ENCODE measurements around the gene LRRC51.
"Not testable (repeated sequence)": the region's sequence is repeated elsewhere in the genome, so short reads cannot be mapped to it uniquely, and the experiment has no call there.

LRRC51 gene

GRCh38 chr11:72141066-72141465 lies 60.4 kb downstream of the LRRC51 start:
- DNase-seq = no peak

- DNase-seq = not testable (repeated sequence)
Measured at GRCh38 chr11:72142086-72142485, 61.4 kb downstream of the LRRC51 start.

- not testable (repeated sequence) for DNase-seq
Measured at GRCh38 chr11:72142543-72142942, 61.9 kb downstream of the LRRC51 start.

- DNase-seq = no peak
Measured at GRCh38 chr11:72144807-72145565, 64.3 kb downstream of the LRRC51 start.

Data from inflammatory macrophage treated with lipopolysaccharide for 4 hours (primary cell).